Stimulated activated CD4-positive, alpha-beta T cell treated with anti-CD3 and anti-CD28 coated beads, Interleukin-4, amount 100 ng/mL, for 24 hours (primary cell): Measurements from ENCODE around the gene MRFAP1L1.
"Not testable (repeated sequence)": the region's sequence is repeated elsewhere in the genome, so short reads cannot be mapped to it uniquely, and the experiment has no call there.

ENCODE experiments used
- DNase-seq: peaks from one replicate; pipeline ENCODE4 v3.0.0-alpha.2; 2020

Gene MRFAP1L1

GRCh38 chr4:6733358-6734164, 23.9 kb upstream of the MRFAP1L1 start:
- DNase-seq: no peak

GRCh38 chr4:6732441-6733357, 23.0 kb upstream of the MRFAP1L1 start:
- no peak for DNase-seq

GRCh38 chr4:6731780-6732179, 22.1 kb upstream of the MRFAP1L1 start:
- DNase-seq: no peak

- DNase-seq: no peak
These were observed 21.6 kb upstream of the MRFAP1L1 start for GRCh38 chr4:6731318-6731675.

- no peak for DNase-seq
These were observed 21.1 kb upstream of the MRFAP1L1 start for GRCh38 chr4:6730603-6731317.

GRCh38 chr4:6728320-6729029, 18.8 kb upstream of the MRFAP1L1 start:
- no peak for DNase-seq

GRCh38 chr4:6727943-6728250, 18.2 kb upstream of the MRFAP1L1 start:
- DNase-seq: no peak

GRCh38 chr4:6727081-6727942, 17.6 kb upstream of the MRFAP1L1 start:
- no peak for DNase-seq

- not testable (repeated sequence) for DNase-seq
These were observed 15.8 kb upstream of the MRFAP1L1 start for GRCh38 chr4:6725427-6725961.

GRCh38 chr4:6724421-6725111, 14.9 kb upstream of the MRFAP1L1 start:
- DNase-seq: no peak

- no peak for DNase-seq
These were observed 14.2 kb upstream of the MRFAP1L1 start for GRCh38 chr4:6723851-6724250.

GRCh38 chr4:6722891-6723290, 13.2 kb upstream of the MRFAP1L1 start:
- DNase-seq: no peak

GRCh38 chr4:6721121-6721520, 11.5 kb upstream of the MRFAP1L1 start:
- DNase-seq: no peak

- peak; percentile 86 for DNase-seq
These were observed 10.6 kb upstream of the MRFAP1L1 start for GRCh38 chr4:6720202-6720699.

- DNase-seq: no peak
These were observed 10.0 kb upstream of the MRFAP1L1 start for GRCh38 chr4:6719611-6720179.

GRCh38 chr4:6718932-6719610, 9.4 kb upstream of the MRFAP1L1 start:
- DNase-seq: no peak

- DNase-seq: no peak
These were observed 7.4 kb upstream of the MRFAP1L1 start for GRCh38 chr4:6716958-6717655.

- peak; percentile 87 for DNase-seq
These were observed 6.6 kb upstream of the MRFAP1L1 start, which contains the start of gene BLOC1S4 for GRCh38 chr4:6716018-6716911. BLOC1S4 (plus strand) TSS chr4:6716174; CDS start chr4:6716210, 36 bp downstream.
